ENCODE data around the gene MARK1.
"Not testable (repeated sequence)": the region's sequence is repeated elsewhere in the genome, so short reads cannot be mapped to it uniquely, and the experiment has no call there.

MARK1 gene

GRCh38 chr1:220529521-220530020 is 1.6 kb downstream of the MARK1 start:
- no peak for DNase-seq

GRCh38 chr1:220533504-220534109 is 5.7 kb downstream of the MARK1 start:
- DNase-seq: no peak

- DNase-seq: peak; percentile 43
Measured at GRCh38 chr1:220544901-220545303, 17.0 kb downstream of the MARK1 start.

GRCh38 chr1:220550811-220551399 is 23.0 kb downstream of the MARK1 start:
- no peak for DNase-seq

GRCh38 chr1:220551718-220552117 is 23.8 kb downstream of the MARK1 start:
- DNase-seq: no peak

GRCh38 chr1:220552672-220553260 is 24.8 kb downstream of the MARK1 start:
- DNase-seq: no peak

- DNase-seq: no peak
Measured at GRCh38 chr1:220556641-220557040, 28.7 kb downstream of the MARK1 start.

GRCh38 chr1:220563564-220563963 is 35.6 kb downstream of the MARK1 start:
- no peak for DNase-seq

GRCh38 chr1:220564216-220564615 is 36.3 kb downstream of the MARK1 start:
- no peak for DNase-seq

- no peak for DNase-seq
Measured at GRCh38 chr1:220565670-220566069, 37.7 kb downstream of the MARK1 start.

- DNase-seq: no peak
Measured at GRCh38 chr1:220566869-220567268, 38.9 kb downstream of the MARK1 start.

- DNase-seq: no peak
Measured at GRCh38 chr1:220572416-220572815, 44.5 kb downstream of the MARK1 start.

GRCh38 chr1:220573836-220574235 is 45.9 kb downstream of the MARK1 start:
- no peak for DNase-seq

GRCh38 chr1:220575718-220576497 is 48.0 kb downstream of the MARK1 start:
- DNase-seq: no peak

GRCh38 chr1:220577926-220578325 is 50.0 kb downstream of the MARK1 start:
- DNase-seq: no peak

GRCh38 chr1:220579317-220579716 is 51.4 kb downstream of the MARK1 start:
- DNase-seq: no peak

- DNase-seq: no peak
Measured at GRCh38 chr1:220592714-220593113, 64.8 kb downstream of the MARK1 start.

GRCh38 chr1:220594356-220594755 is 66.4 kb downstream of the MARK1 start:
- DNase-seq: no peak

- no peak for DNase-seq
Measured at GRCh38 chr1:220595179-220595578, 67.2 kb downstream of the MARK1 start.

GRCh38 chr1:220604926-220605325 is 77.0 kb downstream of the MARK1 start:
- no peak for DNase-seq

- not testable (repeated sequence) for DNase-seq
Measured at GRCh38 chr1:220605651-220606050, 77.7 kb downstream of the MARK1 start.

- not testable (repeated sequence) for DNase-seq
Measured at GRCh38 chr1:220611100-220611499, 83.2 kb downstream of the MARK1 start.

- no peak for DNase-seq
Measured at GRCh38 chr1:220616836-220617235, 88.9 kb downstream of the MARK1 start.

- DNase-seq: no peak
Measured at GRCh38 chr1:220628431-220628830, 100.5 kb downstream of the MARK1 start.

Measured in RPMI8226 (cell line).